Measurements from ENCODE around the gene PLAGL1. TPM values are rescaled to one million over a fixed set of nuclear protein-coding genes. Genes with fewer than 3 reads are reported as not detected.
A peak's percentile ranks its signal among the peaks of the same experiment; 100 is the strongest.

The PLAGL1 gene
- total RNA-seq, 6 experiments from 2014 or later: 22.5 to 28.8 (median 26.2) TPM

DNA sequence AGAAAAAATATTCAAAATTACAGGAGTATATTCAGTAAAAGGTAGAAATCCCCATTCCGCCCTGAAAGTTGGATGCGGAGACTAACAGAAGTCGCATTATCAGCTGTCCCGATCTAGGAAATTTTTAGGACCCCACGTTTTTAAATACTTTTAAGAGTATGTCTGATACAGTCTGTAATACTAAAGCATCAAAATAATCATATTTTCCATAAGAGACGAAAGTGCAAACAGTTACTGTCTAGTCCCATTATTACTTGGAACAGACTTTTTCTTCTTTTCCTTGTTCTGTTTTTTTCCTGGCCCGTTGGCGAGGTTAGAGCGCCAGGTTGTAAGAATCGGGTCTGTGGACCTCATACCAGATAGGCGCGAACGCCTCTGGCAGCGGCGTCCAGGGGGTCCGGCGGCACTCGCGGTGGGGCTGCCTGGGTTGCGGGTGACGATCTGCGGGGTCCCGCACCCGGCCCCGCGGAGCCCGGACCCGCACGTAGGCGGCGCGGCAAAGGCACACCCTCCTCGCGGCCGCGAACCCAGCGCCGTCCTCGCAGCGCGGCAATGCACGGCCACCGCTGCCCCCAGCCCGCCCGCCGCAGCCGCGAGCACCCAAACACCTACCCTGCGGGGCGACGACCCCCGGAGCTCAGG lies 460 bp downstream of the PLAGL1 start:
- Mint-ChIP-seq H3K9me3 (peaks cover 12% of the 10 kb centered on the region), H3K36me3 (ENCODE audit: low read depth) (peaks cover 5% of the 10 kb centered on the region; the same call in 1 of the 2 replicates), H3K4me1 (ENCODE audit: low read depth) (peaks cover 25% of the 10 kb centered on the region), H3K27ac (peak overlapping the region; percentile 87), H3K27me3 (ENCODE audit: insufficient read depth) (peaks cover 7% of the 10 kb centered on the region), H3K4me3 (peak overlapping the region; percentile 88)
- TF ChIP-seq, protein P1, sequence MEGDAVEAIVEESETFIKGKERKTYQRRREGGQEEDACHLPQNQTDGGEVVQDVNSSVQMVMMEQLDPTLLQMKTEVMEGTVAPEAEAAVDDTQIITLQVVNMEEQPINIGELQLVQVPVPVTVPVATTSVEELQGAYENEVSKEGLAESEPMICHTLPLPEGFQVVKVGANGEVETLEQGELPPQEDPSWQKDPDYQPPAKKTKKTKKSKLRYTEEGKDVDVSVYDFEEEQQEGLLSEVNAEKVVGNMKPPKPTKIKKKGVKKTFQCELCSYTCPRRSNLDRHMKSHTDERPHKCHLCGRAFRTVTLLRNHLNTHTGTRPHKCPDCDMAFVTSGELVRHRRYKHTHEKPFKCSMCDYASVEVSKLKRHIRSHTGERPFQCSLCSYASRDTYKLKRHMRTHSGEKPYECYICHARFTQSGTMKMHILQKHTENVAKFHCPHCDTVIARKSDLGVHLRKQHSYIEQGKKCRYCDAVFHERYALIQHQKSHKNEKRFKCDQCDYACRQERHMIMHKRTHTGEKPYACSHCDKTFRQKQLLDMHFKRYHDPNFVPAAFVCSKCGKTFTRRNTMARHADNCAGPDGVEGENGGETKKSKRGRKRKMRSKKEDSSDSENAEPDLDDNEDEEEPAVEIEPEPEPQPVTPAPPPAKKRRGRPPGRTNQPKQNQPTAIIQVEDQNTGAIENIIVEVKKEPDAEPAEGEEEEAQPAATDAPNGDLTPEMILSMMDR (IDR thresholded peaks at IDR 0.05): no peak
- no peak for DNase-seq

DNA sequence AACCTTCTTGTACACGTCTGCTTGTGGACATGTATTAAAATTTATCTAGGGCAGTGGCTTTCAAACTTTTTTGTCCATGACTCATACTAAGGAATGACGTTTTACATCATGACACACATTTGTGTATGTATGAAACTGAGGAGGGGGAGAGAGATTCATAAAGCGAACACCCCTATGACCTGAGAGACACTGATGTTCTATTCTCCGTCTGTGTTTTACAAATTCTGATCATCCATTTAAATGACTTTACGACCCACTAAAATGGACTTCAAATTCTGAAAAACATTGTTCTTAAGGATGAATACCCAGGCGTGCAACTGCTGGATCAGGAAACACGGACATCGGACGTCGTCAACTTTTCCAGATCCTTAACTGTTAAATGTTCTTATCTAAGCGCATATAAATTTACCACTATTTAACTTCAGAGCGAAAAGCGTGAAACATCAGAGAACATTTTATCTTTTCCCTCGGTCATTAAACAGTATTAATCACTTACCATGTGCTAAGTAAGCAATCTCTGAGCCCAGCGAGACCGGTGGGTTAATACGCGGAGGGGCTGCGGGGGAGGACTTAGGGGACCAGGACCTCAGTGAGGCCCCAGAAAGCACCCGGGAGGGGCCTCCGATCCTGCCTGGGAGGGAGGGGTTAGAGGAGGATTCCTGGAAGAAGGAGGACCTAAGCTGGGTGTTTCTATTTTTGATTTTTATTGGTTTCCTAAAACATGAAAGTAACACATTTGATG lies 1.2 kb downstream of the PLAGL1 start:
- peaks cover 21% of the 10 kb centered on the region for H3K4me1 Mint-ChIP-seq (ENCODE audit: low read depth)
- H3K9me3 Mint-ChIP-seq: peaks cover 19% of the 10 kb centered on the region
- H3K27me3 Mint-ChIP-seq (ENCODE audit: insufficient read depth): peaks cover 7% of the 10 kb centered on the region
- H3K36me3 Mint-ChIP-seq (ENCODE audit: low read depth): peaks cover 10% of the 10 kb centered on the region
- TF ChIP-seq, protein P1 (IDR thresholded peaks at IDR 0.05): no peak
- H3K27ac Mint-ChIP-seq: peak overlapping the region; percentile 87
- peak; percentile 46 for DNase-seq
- peak overlapping the region; percentile 88 for H3K4me3 Mint-ChIP-seq

- DNase-seq: peak; percentile 43
- Mint-ChIP-seq H3K4me1 (ENCODE audit: low read depth) (0 out of 2 replicates have a peak, but pooled peaks cover 4% of the 10 kb centered on the region), H3K27me3 (ENCODE audit: insufficient read depth) (peaks cover 3% of the 10 kb centered on the region), H3K36me3 (ENCODE audit: low read depth) (peaks cover 33% of the 10 kb centered on the region), H3K27ac (no peak overlapping the region), H3K4me3 (no peak overlapping the region), H3K9me3 (peaks cover 11% of the 10 kb centered on the region)
- TF ChIP-seq, protein P1 (IDR thresholded peaks at IDR 0.05): no peak
These were observed 8.7 kb downstream of the PLAGL1 start for GRCh38 chr6:143999406-143999805.

DNA sequence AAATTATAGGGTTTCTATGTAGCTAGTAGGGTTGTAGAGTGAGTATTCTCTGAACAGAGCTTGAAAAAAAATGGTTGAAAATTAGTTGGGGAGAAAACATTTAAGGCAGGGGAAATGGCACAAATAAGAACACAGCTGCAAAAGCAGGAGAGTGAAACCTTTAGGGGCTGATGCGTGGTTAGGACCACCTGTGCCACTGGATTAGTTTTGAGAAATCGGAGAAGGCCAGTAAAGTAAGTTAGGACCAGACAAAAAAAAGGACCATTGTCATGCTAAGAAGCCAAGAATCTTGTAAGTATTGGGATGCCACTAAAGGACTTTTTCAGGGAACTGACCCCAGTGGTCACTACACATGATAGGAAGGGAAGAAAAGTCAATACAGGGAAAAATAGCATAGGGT lies 9.4 kb downstream of the PLAGL1 start:
- TF ChIP-seq, protein P1 (IDR thresholded peaks at IDR 0.05): no peak
- no peak overlapping the region for H3K4me3 Mint-ChIP-seq
- H3K36me3 Mint-ChIP-seq (ENCODE audit: low read depth): peaks cover 37% of the 10 kb centered on the region
- H3K27me3 Mint-ChIP-seq (ENCODE audit: insufficient read depth): peaks cover 3% of the 10 kb centered on the region
- no peak overlapping the region for H3K27ac Mint-ChIP-seq
- H3K9me3 Mint-ChIP-seq: peaks cover 18% of the 10 kb centered on the region
- no peak for DNase-seq
- no peaks in the 10 kb centered on the region for H3K4me1 Mint-ChIP-seq (ENCODE audit: low read depth)

DNA sequence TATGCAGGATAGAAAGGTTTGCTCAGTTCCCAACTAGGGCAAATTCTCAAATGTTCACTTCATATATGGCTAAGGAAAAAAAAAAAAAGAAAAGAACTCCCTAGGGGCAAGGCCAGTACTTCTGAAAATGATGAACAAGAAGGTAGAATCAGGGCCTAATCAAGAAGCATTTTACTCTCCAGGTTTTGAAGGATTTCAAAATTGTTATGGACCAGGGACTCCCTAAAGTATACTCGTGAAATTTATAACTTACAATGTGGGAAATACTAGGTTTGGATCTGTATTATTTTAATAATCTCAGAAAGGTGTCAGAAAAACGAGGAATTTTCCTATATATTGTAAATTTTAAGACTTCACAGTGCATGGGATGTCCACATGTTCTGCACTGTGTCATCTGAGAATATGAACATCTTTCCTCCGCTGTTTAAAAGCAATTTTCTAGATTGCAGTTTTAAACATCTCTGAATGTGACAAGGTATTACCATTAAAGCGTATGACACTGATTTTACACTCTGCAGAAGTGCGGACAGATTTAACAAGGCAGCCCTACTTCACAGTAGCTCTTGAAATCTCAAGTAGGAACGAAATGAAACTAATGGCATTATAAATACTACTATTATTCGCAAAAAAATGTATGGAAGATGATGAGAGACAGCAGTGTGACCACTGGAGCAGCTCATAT lies 14.0 kb downstream of the PLAGL1 start:
- Mint-ChIP-seq H3K27me3 (ENCODE audit: insufficient read depth) (peaks cover 8% of the 10 kb centered on the region; the same call in 1 of the 2 replicates), H3K27ac (no peak overlapping the region), H3K36me3 (ENCODE audit: low read depth) (peaks cover 22% of the 10 kb centered on the region), H3K4me1 (ENCODE audit: low read depth) (no peaks in the 10 kb centered on the region), H3K9me3 (peaks cover 19% of the 10 kb centered on the region), H3K4me3 (no peak overlapping the region)
- TF ChIP-seq, protein P1 (IDR thresholded peaks at IDR 0.05): no peak
- DNase-seq: no peak

All from HFFc6 (cell line).